AML-193 (cell line): Measurements from ENCODE around the gene TDRKH.
"Not testable (repeated sequence)": the region's sequence is repeated elsewhere in the genome, so short reads cannot be mapped to it uniquely, and the experiment has no call there.

Experiments
- DNase-seq, 2 experiments: peaks; one replicate each; lab custom pipeline; 2025; lab: John Stamatoyannopoulos, UW

Gene TDRKH

DNA sequence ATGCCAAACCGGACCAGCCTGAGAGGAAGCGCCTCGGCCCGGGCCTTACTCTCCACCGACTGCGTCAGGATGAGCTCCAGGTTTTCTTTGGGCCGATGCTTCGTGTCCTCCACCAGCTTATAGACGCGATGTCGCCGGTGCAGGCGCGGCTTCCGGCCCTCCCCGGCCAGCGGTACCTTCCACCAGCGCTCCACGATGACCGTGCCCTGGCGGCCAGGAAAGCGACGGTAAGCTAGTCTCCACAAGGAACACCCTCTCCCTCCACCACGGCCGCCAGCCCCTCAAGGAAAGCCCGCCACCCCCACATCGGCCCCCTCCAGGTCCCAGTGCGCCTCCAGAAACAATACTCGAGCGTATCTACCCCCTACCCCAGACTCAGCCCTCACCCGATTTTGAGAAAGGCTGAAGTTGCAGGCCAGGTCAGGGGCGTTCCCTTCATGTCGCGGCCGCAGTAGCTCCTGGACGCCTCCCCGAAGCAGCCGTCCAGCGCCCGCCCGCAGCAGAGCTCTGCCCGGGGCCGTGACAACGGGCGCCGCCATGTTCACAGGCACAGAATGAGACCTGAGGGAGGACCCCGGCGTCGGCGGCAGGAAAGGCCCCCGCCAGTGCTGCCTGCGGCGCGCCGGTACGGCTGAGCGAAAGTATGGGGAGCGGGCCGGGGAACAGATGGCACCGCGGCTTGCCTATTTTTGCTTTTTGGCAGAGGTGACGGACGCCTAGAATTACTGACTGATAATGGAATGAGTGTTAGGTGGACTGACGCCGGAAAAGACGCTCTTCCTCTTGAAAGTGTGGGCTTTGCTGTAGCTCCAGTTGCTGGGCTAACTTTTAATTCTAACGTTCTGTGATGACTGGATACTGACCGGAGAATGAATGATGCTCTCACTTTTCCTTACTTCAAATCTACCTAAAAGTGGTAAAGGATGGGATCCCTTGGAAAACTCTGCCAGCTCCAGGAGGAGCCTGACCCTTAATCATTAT lies 27.1 kb downstream of the TDRKH start, which contains the start of gene MRPL9:
Gene MRPL9, minus strand, starts transcription at position 556 of the 981 bp plus-strand sequence. Its CDS starts 17 bp downstream, at position 539.
- DNase-seq = peak; percentile 53 to 67

- DNase-seq = no peak
These were observed 29.5 kb downstream of the TDRKH start for GRCh38 chr1:151760597-151761385.

DNA sequence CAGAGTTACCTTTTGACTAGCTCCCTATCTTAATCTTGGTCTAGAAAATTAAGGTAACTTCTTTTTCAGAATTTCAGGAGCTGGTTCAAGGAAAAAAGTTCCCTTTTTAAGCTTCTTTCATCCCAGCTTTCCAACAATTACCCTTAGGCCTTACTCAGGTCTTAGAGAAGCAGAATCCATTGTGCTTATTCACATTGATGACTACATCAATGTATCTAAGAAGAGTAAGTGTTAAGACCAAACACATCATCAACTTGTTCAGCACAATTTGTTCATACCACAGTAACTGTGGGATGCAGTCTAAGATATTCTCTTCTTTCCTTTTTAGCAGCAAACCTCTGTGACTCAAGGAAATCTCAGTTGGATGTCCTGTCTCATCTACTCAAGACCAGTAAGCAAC lies 31.1 kb downstream of the TDRKH start:
- DNase-seq = no peak

DNA sequence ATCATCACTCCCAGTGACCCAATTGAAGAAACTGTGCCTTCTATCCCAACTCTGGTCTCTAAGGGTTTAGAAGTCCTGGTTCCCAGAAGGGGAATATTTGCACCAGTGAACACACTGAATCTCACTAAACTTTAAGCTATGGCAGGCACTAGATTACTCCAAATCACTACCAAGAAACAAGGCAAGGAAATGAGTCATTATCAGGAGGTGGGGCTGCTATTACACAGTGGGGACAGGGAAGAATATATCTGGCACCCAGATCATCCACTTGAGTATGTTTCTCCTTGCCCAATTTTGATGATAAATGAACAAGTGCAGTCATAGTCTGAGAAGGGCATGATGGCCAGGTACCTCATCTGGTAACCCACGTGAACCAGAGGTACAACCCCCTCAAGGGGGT lies 34.0 kb downstream of the TDRKH start:
- DNase-seq = no peak

DNA sequence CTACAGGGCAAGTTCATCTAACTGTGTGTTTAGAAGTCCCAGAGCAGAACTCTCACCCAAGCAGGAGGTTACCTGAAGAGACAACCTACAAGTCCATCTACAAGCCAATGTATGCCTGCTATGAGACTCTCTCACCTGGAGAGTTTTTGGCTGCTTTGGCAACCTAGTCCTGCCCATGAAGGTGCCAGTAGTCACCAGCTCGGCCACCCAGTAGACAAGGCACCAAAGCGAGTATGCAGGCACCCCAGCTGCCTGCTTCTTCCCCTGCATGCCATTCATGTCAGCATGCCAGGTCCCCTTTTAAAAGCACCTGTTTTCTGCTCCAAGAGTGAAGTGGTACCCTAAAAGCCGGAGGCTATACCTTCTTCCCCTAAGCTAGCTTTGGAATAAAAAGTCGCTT lies 48.8 kb downstream of the TDRKH start:
- DNase-seq = no peak

DNA sequence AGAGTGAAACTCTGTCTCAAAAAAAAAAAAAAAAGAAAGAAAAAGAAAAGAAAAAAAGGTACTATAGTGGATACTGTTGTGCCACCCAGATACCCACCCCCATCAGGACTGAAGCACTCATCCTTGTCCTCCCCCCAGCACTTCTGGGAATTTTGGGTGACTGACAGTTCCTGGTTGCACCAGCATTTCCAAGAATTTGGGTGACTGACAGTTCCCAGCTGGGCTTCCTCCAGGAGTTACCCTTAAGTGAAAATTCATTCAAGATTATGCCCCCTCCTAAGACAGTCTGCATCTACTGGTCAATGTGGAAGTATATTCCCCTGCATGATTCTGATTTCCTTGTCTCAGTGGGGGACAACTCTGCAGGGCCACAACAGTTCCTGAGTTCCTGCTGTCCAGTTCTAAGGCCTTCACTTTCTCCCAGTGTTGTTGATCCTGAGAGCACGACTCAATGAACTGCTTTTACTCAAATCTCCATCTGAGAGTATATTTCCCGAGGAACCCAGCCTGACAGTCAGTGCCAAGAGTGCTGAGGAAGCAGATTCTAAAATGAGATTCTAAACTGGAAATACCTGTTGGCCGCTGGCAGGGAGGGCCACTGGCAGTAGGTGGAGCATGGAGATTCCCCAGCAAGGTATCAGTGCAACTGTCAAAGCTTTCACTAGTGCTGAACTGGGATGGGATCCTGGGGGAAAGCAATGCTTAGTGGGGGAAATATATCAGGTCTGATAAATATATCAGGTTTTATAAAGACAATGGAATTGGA lies 50.5 kb downstream of the TDRKH start:
- no peak for DNase-seq

- DNase-seq = no peak
These were observed 52.8 kb downstream of the TDRKH start for GRCh38 chr1:151737479-151737878.

DNA sequence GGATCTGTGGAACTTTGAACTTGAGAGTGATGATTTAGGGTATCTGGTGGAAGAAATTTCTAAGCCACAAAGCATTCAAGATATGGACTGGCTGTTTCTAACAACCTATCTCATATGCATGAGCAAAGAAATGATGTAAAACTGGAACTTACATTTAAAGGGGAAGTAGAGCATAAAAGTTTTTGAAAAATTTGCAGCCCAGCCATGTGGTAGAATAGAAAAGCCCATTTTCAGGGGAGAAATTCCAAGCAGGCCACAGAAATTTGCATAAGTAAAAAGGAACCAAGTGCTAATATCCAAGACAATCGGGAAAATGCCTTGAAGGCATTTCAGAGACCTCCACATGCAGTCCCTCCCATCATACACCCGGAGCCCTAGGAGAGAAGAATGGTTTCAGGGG lies 53.3 kb downstream of the TDRKH start:
- DNase-seq = no peak

GRCh38 chr1:151733995-151734394 lies 56.3 kb downstream of the TDRKH start:
- DNase-seq = not testable (repeated sequence)

DNA sequence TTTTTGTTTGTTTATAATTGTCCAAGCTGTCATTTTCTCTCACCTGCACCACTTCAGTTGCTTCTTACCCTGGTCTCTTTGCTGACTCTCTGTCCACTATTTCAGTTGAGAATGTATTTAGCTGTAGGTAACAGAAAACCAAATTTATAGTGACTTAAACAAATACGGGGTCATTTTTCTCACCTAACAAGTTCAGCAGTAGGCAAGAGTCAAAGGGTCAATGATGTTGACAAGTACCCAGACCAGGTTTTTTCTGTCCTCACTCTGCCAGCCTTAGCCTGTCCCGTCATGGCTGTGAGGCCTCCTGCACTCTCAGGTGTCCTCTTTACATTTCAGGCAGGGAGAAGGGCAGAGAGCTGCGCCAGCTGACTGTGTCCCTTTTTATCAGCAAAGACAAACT lies 57.2 kb downstream of the TDRKH start:
- no peak for DNase-seq

DNA sequence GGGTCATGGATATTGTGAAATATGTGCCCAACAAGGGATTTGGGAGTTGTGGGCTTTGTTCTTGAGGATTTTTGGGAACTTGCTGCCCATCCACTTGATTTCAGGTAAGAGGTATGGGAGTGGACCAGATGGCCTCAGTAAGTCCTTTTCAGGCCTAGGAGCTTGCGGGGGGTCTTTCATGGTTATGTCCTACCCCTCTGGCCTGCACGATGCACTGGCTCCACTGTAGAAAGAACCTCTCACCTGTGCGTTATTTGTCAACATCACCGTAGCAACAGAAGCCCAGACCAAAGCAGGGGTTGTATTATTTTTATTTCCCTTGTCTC lies 60.4 kb downstream of the TDRKH start:
- DNase-seq = no peak

DNA sequence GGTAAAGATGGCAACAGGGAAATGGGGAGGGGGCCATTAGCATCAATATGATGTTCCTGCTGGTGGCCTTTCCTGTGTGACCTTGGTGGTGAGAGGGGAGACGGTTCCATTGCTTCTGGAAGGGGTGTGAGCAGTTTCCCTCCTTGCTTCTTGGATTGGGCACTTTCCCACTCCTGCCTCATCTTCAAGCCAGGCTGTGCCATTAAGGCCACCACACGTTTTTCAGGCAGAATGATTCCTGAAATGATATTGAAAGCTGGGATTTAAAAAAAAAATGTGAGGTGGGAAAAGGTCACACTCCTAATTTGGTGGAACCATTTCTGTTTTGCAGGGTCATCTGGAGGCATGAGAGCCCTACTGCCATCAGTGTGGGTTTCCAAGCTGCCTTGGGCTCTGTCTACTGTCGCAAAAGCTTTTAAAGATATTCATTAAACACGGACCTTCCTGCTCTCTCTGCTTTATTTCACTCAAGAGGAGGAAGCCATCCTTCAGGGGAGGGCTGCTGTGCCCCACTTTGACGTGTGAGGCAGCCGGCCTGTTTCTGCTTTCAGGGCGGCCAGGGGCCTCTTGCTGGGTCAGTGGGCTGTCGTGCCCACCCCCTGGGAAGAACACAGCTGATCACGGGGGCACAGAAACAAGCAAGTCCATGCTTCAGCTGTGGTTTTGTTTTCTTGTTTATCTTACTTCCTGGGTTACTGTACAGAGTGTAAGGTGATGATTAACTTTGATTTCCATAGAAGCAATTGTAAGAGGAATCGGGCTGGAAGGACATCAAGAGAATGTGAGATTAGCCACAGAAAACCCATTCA lies 60.9 kb downstream of the TDRKH start:
- DNase-seq = no peak

- DNase-seq = no peak
These were observed 61.9 kb downstream of the TDRKH start for GRCh38 chr1:151728151-151729054.

DNA sequence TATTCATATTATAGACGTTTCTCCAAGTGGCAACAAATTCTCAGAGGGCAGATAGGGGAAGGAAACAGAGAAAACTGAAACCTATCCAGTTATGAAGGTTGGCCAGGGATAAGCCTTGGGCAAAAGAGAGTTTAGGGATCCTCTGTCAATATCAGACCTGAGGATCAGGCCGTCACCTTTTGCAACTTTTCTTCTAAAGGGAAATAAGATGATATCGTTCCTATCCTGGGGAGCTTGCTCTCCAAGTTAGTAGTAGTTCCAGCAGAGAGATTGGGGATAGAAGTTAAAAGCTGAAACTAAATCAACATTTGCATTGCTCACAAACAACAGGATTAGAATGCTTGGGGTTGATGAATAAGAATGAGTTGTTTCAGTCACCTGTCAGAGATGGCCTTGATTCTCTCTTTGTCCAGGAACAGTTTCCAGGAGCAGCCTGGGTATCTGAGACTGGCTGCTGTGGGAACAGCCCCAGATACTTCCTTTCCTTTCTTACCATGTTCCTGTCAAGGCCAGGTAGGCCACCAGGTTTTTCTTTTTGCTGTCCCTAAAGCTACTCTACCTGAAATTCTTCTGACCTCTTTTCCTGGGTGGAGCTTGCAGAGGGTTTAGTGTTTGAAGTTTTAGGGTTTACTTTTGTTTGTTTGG lies 66.5 kb downstream of the TDRKH start:
- DNase-seq = no peak
